CD1c-positive myeloid dendritic cell (primary cell): ENCODE measurements around the gene TAF1D.
"Not testable (repeated sequence)": the region's sequence is repeated elsewhere in the genome, so short reads cannot be mapped to it uniquely, and the experiment has no call there.

Source experiments
- DNase-seq: peaks from one replicate; pipeline ENCODE4 v3.0.0-alpha.2; 2016; ENCODE audit errors: extremely low spot score

Gene TAF1D

GRCh38 chr11:93741094-93741881, at the start of gene TAF1D, which contains the start of gene C11orf54:
TSS of gene TAF1D (minus strand) at chr11:93741495. CDS start at chr11:93739304, 2,191 bp downstream.
TSS of gene C11orf54 (plus strand) at chr11:93741672. CDS start at chr11:93747394, 5,722 bp downstream.
- DNase-seq, result peak; percentile 100

- DNase-seq, result no peak
These were observed 43.7 kb upstream of the TAF1D start for GRCh38 chr11:93784935-93785360.

GRCh38 chr11:93784145-93784934, 43.0 kb upstream of the TAF1D start, which contains the start of gene MED17:
TSS of gene MED17 (plus strand) at chr11:93784282. CDS start at chr11:93784514, 232 bp downstream.
- peak; percentile 94 for DNase-seq

GRCh38 chr11:93783765-93784144, 42.5 kb upstream of the TAF1D start:
- DNase-seq, result no peak

GRCh38 chr11:93783362-93783761, 42.1 kb upstream of the TAF1D start:
- DNase-seq, result no peak

- DNase-seq, result peak; percentile 9
These were observed 34.0 kb upstream of the TAF1D start for GRCh38 chr11:93775289-93775688.

GRCh38 chr11:93774560-93774959, 33.3 kb upstream of the TAF1D start:
- not testable (repeated sequence) for DNase-seq

- no peak for DNase-seq
These were observed 32.4 kb upstream of the TAF1D start for GRCh38 chr11:93773601-93774200.

GRCh38 chr11:93773045-93773477, 31.8 kb upstream of the TAF1D start:
- no peak for DNase-seq

- DNase-seq, result no peak
These were observed 30.8 kb upstream of the TAF1D start for GRCh38 chr11:93772123-93772522.

- DNase-seq, result no peak
These were observed 28.9 kb upstream of the TAF1D start for GRCh38 chr11:93770160-93770559.

GRCh38 chr11:93767018-93767417, 25.7 kb upstream of the TAF1D start:
- DNase-seq, result no peak

GRCh38 chr11:93766504-93766903, 25.2 kb upstream of the TAF1D start:
- no peak for DNase-seq

GRCh38 chr11:93765551-93765950, 24.3 kb upstream of the TAF1D start:
- no peak for DNase-seq

- DNase-seq, result no peak
These were observed 20.6 kb upstream of the TAF1D start for GRCh38 chr11:93761910-93762309.

- not testable (repeated sequence) for DNase-seq
These were observed 17.8 kb upstream of the TAF1D start for GRCh38 chr11:93759123-93759522.

GRCh38 chr11:93757924-93758865, 16.9 kb upstream of the TAF1D start:
- no peak for DNase-seq

GRCh38 chr11:93757301-93757700, 16.0 kb upstream of the TAF1D start:
- no peak for DNase-seq

GRCh38 chr11:93756748-93757147, 15.5 kb upstream of the TAF1D start:
- no peak for DNase-seq

- DNase-seq, result no peak
These were observed 11.9 kb upstream of the TAF1D start for GRCh38 chr11:93753241-93753640.

- DNase-seq, result no peak
These were observed 9.7 kb upstream of the TAF1D start for GRCh38 chr11:93751001-93751400.
